ENCODE measurements around the gene ABLIM2.

The ABLIM2 gene

GRCh38 chr4:7967501-7968261, 190.9 kb downstream of the ABLIM2 start:
- no peak for DNase-seq (ENCODE audit: low read depth in 1 of 2, low spot score in 1 of 2)

GRCh38 chr4:7967063-7967440, 191.6 kb downstream of the ABLIM2 start:
- DNase-seq (ENCODE audit: low read depth in 1 of 2, low spot score in 1 of 2), result no peak

GRCh38 chr4:7966281-7967062, 192.1 kb downstream of the ABLIM2 start:
- no peak for DNase-seq (ENCODE audit: low read depth in 1 of 2, low spot score in 1 of 2)

- no peak for DNase-seq (ENCODE audit: low read depth in 1 of 2, low spot score in 1 of 2)
Observed at GRCh38 chr4:7964890-7965662, 193.5 kb downstream of the ABLIM2 start.

- DNase-seq (ENCODE audit: low read depth in 1 of 2, low spot score in 1 of 2), result no peak
Observed at GRCh38 chr4:7964459-7964858, 194.2 kb downstream of the ABLIM2 start.

- no peak for DNase-seq (ENCODE audit: low read depth in 1 of 2, low spot score in 1 of 2)
Observed at GRCh38 chr4:7963691-7964090, 194.9 kb downstream of the ABLIM2 start.

GRCh38 chr4:7962609-7963508, 195.8 kb downstream of the ABLIM2 start:
- no peak for DNase-seq (ENCODE audit: low read depth in 1 of 2, low spot score in 1 of 2)

- DNase-seq (ENCODE audit: low read depth in 1 of 2, low spot score in 1 of 2), result no peak
Observed at GRCh38 chr4:7960790-7961655, 197.6 kb downstream of the ABLIM2 start.

- no peak for DNase-seq (ENCODE audit: low read depth in 1 of 2, low spot score in 1 of 2)
Observed at GRCh38 chr4:7960017-7960789, 198.4 kb downstream of the ABLIM2 start.

GRCh38 chr4:7959078-7959477, 199.5 kb downstream of the ABLIM2 start:
- DNase-seq (ENCODE audit: low read depth in 1 of 2, low spot score in 1 of 2), result no peak

GRCh38 chr4:7956934-7957656, 201.5 kb downstream of the ABLIM2 start:
- no peak for DNase-seq (ENCODE audit: low read depth in 1 of 2, low spot score in 1 of 2)

GRCh38 chr4:7956270-7956808, 202.3 kb downstream of the ABLIM2 start:
- no peak for DNase-seq (ENCODE audit: low read depth in 1 of 2, low spot score in 1 of 2)

GRCh38 chr4:7955393-7955792, 203.2 kb downstream of the ABLIM2 start:
- no peak for DNase-seq (ENCODE audit: low read depth in 1 of 2, low spot score in 1 of 2)

GRCh38 chr4:7952615-7953014, 206.0 kb downstream of the ABLIM2 start:
- DNase-seq (ENCODE audit: low read depth in 1 of 2, low spot score in 1 of 2), result no peak

- no peak for DNase-seq (ENCODE audit: low read depth in 1 of 2, low spot score in 1 of 2)
Observed at GRCh38 chr4:7950301-7951092, 208.1 kb downstream of the ABLIM2 start.

- no peak for DNase-seq (ENCODE audit: low read depth in 1 of 2, low spot score in 1 of 2)
Observed at GRCh38 chr4:7949759-7950158, 208.9 kb downstream of the ABLIM2 start.

- DNase-seq (ENCODE audit: low read depth in 1 of 2, low spot score in 1 of 2), result no peak
Observed at GRCh38 chr4:7947927-7948326, 210.7 kb downstream of the ABLIM2 start.

Data from stimulated activated CD4-positive, alpha-beta T cell treated with anti-CD3 and anti-CD28 coated beads, Interleukin-15, amount 100 ng/mL, for 1 hour (primary cell).